GM13977 (cell line): ENCODE results near the gene MRAS.
A peak's percentile ranks its signal among the peaks of the same experiment; 100 is the strongest.
"Not testable (repeated sequence)": the region's sequence is repeated elsewhere in the genome, so short reads cannot be mapped to it uniquely, and the experiment has no call there.

Source experiments
- DNase-seq: peaks from one replicate; pipeline ENCODE4 v3.0.0; 2012; ENCODE audit warnings: low spot score
- in situ Hi-C: fragments of 300-500 bp; cut with MboI; formaldehyde crosslinking; loops from one replicate; pipeline ENCODE4 v1.12.0; 2022; ENCODE audit warnings: low sequenced_read_pairs, low pct_unique_long_range_greater_than_20kb, mixed read lengths, inconsistent platforms; ENCODE audit not compliant: unreplicated experiment
- TF ChIP-seq, protein P1 (sequence below): IDR thresholded peaks from 2 replicates; pipeline ENCODE4 v1.5.1; 2012; ENCODE audit warnings: mild to moderate bottlenecking, control low read depth; ENCODE audit not compliant: insufficient read depth; ENCODE audit errors: extremely low read depth, missing control alignments

MRAS gene

DNA sequence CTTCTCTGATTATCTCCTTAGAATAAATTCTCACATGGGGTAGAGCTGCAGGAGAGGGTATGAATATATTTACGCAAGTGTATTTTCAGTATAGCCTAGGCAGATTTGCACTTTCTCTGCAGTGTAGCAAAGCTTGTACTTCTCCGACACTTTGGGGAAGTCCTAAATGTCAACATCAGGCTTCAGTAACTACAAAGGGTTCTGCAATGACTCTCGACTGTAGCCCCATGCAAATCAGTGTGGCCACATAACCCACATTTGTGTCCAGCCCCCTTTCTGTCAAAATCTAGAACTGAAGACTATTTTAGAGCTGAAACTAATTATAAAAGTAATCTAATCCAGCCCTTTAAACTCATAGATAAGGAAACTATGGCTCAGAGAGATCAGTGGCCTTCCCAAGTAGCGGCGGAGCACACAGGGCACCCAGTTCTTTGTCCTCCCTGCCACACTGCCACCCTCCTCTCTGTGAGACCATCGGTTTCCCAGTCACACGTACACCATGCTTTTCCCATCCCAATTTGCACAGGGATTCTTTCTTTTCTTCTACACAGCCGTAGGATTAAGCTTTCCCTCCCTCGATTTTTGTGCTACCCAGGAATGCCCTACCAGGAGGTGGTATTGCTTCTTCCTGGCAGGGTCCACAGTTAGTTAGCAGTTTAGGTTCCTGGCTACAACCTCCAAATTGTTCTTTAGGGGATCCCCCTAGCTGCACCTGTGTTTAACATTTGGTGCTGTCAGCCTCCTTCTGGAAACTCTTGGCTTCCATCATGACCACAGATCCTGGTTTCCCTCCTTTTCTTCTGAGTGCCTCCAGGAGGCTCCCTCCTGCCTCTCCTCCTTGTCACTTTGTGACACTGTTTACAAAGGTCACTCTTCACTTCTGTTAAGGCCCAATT, 22.9 kb downstream of the MRAS start:
- TF ChIP-seq, protein P1, sequence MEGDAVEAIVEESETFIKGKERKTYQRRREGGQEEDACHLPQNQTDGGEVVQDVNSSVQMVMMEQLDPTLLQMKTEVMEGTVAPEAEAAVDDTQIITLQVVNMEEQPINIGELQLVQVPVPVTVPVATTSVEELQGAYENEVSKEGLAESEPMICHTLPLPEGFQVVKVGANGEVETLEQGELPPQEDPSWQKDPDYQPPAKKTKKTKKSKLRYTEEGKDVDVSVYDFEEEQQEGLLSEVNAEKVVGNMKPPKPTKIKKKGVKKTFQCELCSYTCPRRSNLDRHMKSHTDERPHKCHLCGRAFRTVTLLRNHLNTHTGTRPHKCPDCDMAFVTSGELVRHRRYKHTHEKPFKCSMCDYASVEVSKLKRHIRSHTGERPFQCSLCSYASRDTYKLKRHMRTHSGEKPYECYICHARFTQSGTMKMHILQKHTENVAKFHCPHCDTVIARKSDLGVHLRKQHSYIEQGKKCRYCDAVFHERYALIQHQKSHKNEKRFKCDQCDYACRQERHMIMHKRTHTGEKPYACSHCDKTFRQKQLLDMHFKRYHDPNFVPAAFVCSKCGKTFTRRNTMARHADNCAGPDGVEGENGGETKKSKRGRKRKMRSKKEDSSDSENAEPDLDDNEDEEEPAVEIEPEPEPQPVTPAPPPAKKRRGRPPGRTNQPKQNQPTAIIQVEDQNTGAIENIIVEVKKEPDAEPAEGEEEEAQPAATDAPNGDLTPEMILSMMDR: no peak
- peak; percentile 84 for DNase-seq
- in situ Hi-C loops: no loop called here

DNA sequence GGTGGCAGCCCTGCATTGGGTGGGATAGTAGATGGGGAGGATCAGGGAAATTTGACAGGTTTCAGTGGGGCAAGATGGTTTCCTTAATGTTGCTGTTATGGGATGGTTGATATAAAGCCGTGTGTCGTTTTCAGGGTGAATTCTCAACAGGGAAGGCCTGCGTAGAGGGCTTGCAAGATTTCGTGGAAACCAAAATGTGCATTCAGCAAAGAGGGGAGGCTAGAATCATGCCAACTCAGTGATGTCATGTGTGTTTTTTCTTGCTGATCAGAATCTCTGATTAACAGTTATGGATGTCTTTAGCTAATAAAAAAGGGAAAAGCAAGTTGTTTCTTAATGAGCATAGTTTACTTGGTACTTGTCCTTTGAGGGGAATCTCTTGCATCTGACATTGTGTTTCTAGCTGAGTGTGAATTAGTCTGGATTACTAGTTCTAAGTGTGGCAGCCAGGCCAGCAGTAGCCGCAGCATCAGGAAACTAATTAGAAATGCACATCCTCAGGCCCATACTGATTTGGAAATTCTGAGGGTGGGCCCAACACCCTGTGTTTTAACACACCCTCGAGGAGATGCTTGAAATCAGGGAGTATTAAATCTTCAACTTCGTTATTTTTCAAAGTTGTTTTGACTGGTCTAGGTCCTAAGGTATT, 24.8 kb downstream of the MRAS start:
- no peak for DNase-seq
- in situ Hi-C loops: no loop called here
- TF ChIP-seq, protein P1: no peak

DNA sequence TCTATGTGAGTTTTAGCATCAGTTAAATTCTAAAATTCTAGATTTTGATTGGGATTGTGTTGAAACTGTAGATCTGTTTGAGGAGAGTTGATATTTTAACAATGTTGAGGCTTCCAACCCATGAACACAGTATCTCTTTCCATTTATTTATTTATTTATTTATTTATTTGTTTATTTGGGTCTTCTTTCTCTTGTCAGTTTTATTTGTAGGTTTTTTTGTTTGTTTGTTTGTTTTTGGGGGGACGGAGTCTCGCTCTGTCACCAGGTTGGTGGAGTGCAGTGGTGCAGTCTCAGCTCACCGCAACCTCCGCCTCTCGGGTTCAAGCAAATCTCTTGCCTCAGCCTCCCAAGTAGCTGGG, 25.3 kb downstream of the MRAS start:
- TF ChIP-seq, protein P1: no peak
- no peak for DNase-seq
- in situ Hi-C loops: no loop called here

DNA sequence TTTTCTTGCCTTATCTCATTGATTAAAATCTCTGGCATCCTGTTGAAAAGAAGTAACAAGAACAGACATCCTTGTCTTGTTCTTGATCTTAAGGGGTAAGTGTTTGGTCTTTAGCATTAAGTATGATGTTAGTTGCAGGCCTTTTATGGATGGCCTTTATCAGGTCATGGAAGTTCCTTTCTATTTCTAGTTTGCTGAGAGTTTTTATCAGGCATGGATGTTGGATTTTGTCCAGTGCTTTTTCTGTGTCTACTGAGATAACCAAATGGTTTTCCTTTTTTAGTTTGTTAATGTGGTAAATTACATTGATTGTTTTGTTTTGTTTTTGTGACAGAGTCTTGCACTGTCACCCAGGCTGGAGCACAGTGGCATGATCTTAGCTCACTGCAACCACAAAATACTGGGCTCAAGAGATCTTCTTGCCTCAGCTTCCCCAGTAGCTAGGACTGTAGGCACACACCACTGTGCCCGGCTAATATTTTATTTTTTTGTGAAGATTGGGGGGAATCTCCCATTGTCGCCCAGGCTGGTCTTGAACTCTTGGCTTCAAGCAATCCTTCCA, 26.3 kb downstream of the MRAS start:
- in situ Hi-C loops: no loop called here
- TF ChIP-seq, protein P1: no peak
- DNase-seq: no peak

DNA sequence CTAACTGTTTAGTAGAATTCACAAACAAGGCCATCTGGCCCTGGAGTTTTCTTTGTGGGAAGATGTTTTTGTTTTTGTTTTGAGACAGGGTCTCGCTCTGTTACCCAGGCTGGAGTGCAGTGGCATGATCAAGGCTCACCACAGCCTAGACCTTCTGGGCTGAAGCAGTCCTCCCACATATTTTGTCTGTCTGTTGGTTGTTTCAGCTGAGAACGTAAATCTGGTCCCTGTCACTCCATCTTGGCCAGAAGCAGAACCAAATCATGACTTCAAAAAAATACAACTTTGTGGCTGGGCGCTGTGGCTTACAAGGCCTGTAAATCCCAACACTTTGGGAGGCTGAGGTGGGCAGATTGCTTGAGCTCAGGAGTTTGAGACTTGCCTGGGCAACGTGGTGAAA, 27.1 kb downstream of the MRAS start:
- TF ChIP-seq, protein P1: no peak
- no peak for DNase-seq

DNA sequence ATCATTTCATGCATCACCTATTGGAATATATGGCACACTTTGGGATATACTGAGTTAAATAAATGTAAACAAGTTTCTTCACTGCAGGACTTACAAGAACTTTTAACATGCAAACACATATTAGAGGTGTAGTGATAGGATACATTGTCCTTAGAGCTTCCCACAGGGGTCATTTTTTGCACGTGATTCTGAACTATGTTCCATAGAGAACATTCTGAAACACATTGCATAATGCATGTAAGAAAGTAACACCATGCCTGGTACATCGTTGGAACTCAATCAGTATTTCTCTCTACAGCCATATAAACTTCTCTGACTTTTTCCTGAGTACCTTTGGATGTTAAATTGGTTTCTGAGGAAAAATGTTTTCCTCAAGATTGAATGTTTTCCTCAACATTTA, 28.3 kb downstream of the MRAS start:
- in situ Hi-C loops: no loop called here
- TF ChIP-seq, protein P1: no peak
- DNase-seq: no peak

More for the DNA sequence above, 27.1 kb downstream of the MRAS start:
- in situ Hi-C loops: no loop called here

DNA sequence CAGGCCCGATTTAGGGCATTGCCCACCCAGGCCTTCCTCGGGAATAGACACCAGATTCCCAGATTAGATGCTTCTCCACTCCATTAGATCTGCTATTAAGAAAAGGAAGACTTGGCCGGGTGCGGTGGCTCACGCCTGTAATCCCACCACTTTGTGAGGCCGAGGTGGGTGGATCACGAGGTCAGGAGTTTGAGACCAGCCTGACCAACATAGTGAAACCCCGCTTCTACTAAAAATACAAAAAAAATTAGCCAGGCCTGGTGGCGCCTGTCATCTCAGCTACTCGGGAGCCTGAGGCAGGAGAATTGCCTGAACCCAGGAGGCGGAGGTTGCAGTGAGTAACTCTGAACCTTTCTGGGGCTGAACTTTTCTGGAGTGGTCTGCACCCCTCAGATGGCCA, 28.8 kb downstream of the MRAS start:
- DNase-seq, in situ Hi-C loops: not testable (repeated sequence)
